Esophagus squamous epithelium (tissue), 4 donors: ENCODE data around the gene GABRG3.

Source experiments
- CTCF ChIP-seq, 6 experiments: fragments of 450-650 bp in 4 of 6; fragments of 200-600 bp in 2 of 6; sonication (generic) in 2 of 6; IDR thresholded peaks; one replicate each; pipeline ENCODE4 v1.5.1; 2016 to 2019; ENCODE audit warnings: antibody characterized with exemption in 6 of 6, mild to moderate bottlenecking in 4 of 6, moderate library complexity in 4 of 6
- POLR2A ChIP-seq, 4 donors: fragments of 450-650 bp; IDR thresholded peaks; one replicate each; pipeline ENCODE4 v1.6.1; 2017; ENCODE audit warnings: antibody characterized with exemption in 4 of 4, mild to moderate bottlenecking in 4 of 4, moderate library complexity in 3 of 4

GRCh38 chr15:27176785-27177406 lies 205.9 kb downstream of the GABRG3 start:
- TF ChIP-seq POLR2A (IDR thresholded peaks at IDR 0.05) (no peak), CTCF (IDR thresholded peaks at IDR 0.05) (no peak)
